ENCODE measurements around the gene CYP26C1.

CYP26C1 gene
- long read RNA-seq: 0 reads

GRCh38 chr10:93059975-93060886 lies at the start of gene CYP26C1:
Gene CYP26C1, plus strand, starts transcription at chr10:93060798. Its CDS starts 466 bp downstream, at chr10:93061264.
- TF ChIP-seq REST (IDR thresholded peaks at IDR 0.05; ENCODE audit: insufficient replicate concordance, low read depth) (no peak), GABPA (IDR thresholded peaks at IDR 0.05; ENCODE audit: low read depth) (no peak), CTCF (IDR thresholded peaks at IDR 0.05; ENCODE audit: insufficient read depth, low read length) (no peak), SPI1 (IDR thresholded peaks at IDR 0.05; ENCODE audit: borderline replicate concordance, low read depth) (no peak), POLR2AphosphoS5 (IDR thresholded peaks at IDR 0.05; ENCODE audit: low read depth) (no peak)
- Histone ChIP-seq H3K27ac (replicated peaks) (no peak within 1 kb of the TSS), H3K27me3 (ENCODE audit: insufficient read depth, poor library complexity, severe bottlenecking) (peaks cover 30% of the 10 kb centered on the region), H3K4me3 (replicated peaks; ENCODE audit: insufficient read depth, low read length) (no peak within 1 kb of the TSS)
- DNase-seq (ENCODE audit: low read depth in 1 of 2, low spot score in 1 of 2): no peak

- no peak for TF ChIP-seq GABPA (IDR thresholded peaks at IDR 0.05; ENCODE audit: low read depth)
- no peak for TF ChIP-seq SPI1 (IDR thresholded peaks at IDR 0.05; ENCODE audit: borderline replicate concordance, low read depth)
- TF ChIP-seq CTCF (IDR thresholded peaks at IDR 0.05; ENCODE audit: insufficient read depth, low read length): no peak
- TF ChIP-seq POLR2AphosphoS5 (IDR thresholded peaks at IDR 0.05; ENCODE audit: low read depth): no peak
- TF ChIP-seq REST (IDR thresholded peaks at IDR 0.05; ENCODE audit: insufficient replicate concordance, low read depth): no peak
- H3K27ac ChIP-seq (replicated peaks): no peak overlapping the region
- no peak for DNase-seq (ENCODE audit: low read depth in 1 of 2, low spot score in 1 of 2)
Observed at GRCh38 chr10:93015722-93016121, 44.9 kb upstream of the CYP26C1 start.

GRCh38 chr10:93023013-93023650 lies 37.5 kb upstream of the CYP26C1 start:
- Histone ChIP-seq H3K4me3 (replicated peaks; ENCODE audit: insufficient read depth, low read length) (no peak overlapping the region), H3K27ac (replicated peaks) (no peak overlapping the region), H3K27me3 (ENCODE audit: insufficient read depth, poor library complexity, severe bottlenecking) (no peaks in the 10 kb centered on the region)
- TF ChIP-seq SPI1 (IDR thresholded peaks at IDR 0.05; ENCODE audit: borderline replicate concordance, low read depth): no peak
- no peak for TF ChIP-seq REST (IDR thresholded peaks at IDR 0.05; ENCODE audit: insufficient replicate concordance, low read depth)
- TF ChIP-seq POLR2AphosphoS5 (IDR thresholded peaks at IDR 0.05; ENCODE audit: low read depth): no peak
- no peak for TF ChIP-seq CTCF (IDR thresholded peaks at IDR 0.05; ENCODE audit: insufficient read depth, low read length)
- TF ChIP-seq GABPA (IDR thresholded peaks at IDR 0.05; ENCODE audit: low read depth): no peak
- no peak for DNase-seq (ENCODE audit: low read depth in 1 of 2, low spot score in 1 of 2)

More at GRCh38 chr10:93015722-93016121, 44.9 kb upstream of the CYP26C1 start:
- Histone ChIP-seq H3K27me3 (ENCODE audit: insufficient read depth, poor library complexity, severe bottlenecking) (no peaks in the 10 kb centered on the region), H3K4me3 (replicated peaks; ENCODE audit: insufficient read depth, low read length) (no peak overlapping the region)
